DOHH2 (cell line): ENCODE results near the gene MRGPRF.

Experiments
- CTCF ChIP-seq: fragments of 200-600 bp; sonication (generic); IDR thresholded peaks from one replicate; pipeline ENCODE4 v1.5.1; 2014; ENCODE audit warnings: antibody characterized with exemption, mild to moderate bottlenecking, low read depth, low read length; ENCODE audit not compliant: poor library complexity, severe bottlenecking
- EZH2phosphoT487 ChIP-seq: fragments of 200-600 bp; sonication (generic); IDR thresholded peaks from 2 replicates; pipeline ENCODE4 v1.6.1; 2017; ENCODE audit warnings: borderline replicate concordance, mild to moderate bottlenecking, antibody characterized with exemption, low read length, moderate library complexity, mixed read lengths

GRCh38 chr11:69040051-69040450 is 27.0 kb upstream of the MRGPRF start:
- TF ChIP-seq CTCF (no peak), EZH2phosphoT487 (no peak)
